Thoracic aorta (tissue), 2 donors: Measurements from ENCODE around the gene FAM131B. TPM values are rescaled to one million over a fixed set of nuclear protein-coding genes. Genes with fewer than 3 reads are reported as not detected.

Experiments used
- ATAC-seq: fragments of 150-250 bp; one replicate; pipeline ENCODE4 v1.8.0; 2017; ENCODE audit warnings: low read depth; ENCODE audit not compliant: insufficient number of reproducible peaks, low FRiP score
- DNase-seq: peaks from one replicate; pipeline ENCODE4 v3.0.0-alpha.2; 2020; ENCODE audit warnings: low spot score
- H3K27ac ChIP-seq, 2 donors: fragments of 200-600 bp; sonication (generic); 1 replicate in 1 of 2; 2 replicates in 1 of 2; pipeline ENCODE4 v1.5.1; 2016; ENCODE audit warnings: mild to moderate bottlenecking in 2 of 2, moderate library complexity in 2 of 2
- H3K27me3 ChIP-seq: fragments of 200-600 bp; sonication (generic); replicated peaks from 2 replicates; pipeline ENCODE4 v1.6.0; 2016; ENCODE audit warnings: mild to moderate bottlenecking; ENCODE audit not compliant: insufficient read depth
- H3K36me3 ChIP-seq: fragments of 200-600 bp; sonication (generic); one replicate; pipeline ENCODE4 v1.5.1; 2016
- H3K4me1 ChIP-seq, 2 donors: fragments of 200-600 bp; sonication (generic); 1 replicate in 1 of 2; 2 replicates in 1 of 2; pipeline versions ENCODE4 v1.5.1 to v1.6.0; 2016; ENCODE audit warnings: low read depth in 2 of 2, mild to moderate bottlenecking in 1 of 2; ENCODE audit not compliant: control insufficient read depth in 1 of 2
- H3K4me3 ChIP-seq: fragments of 200-600 bp; sonication (generic); 2 replicates; pipeline ENCODE4 v1.5.1; 2016; ENCODE audit warnings: mild to moderate bottlenecking
- H3K9me3 ChIP-seq: fragments of 200-600 bp; sonication (generic); 2 replicates; pipeline ENCODE4 v1.5.1; 2016
- CTCF ChIP-seq: fragments of 200-600 bp; sonication (generic); IDR thresholded peaks from one replicate; pipeline ENCODE4 v1.5.1; 2019; ENCODE audit warnings: antibody characterized with exemption
- total RNA-seq, 2 donors: library from RNA; depleted of rRNA; stranded (reverse); fragments of >200 nt; gene quantifications; one replicate each; pipeline versions ENCODE4 v1.1.0 to v1.2.3, GENCODE V29; 2016

The FAM131B gene
- total RNA-seq, 2 donors from 2014 or later: 2.3 to 3.3 TPM

- Histone ChIP-seq H3K36me3 (peaks cover 25% of the 10 kb centered on the region), H3K9me3 (no peaks in the 10 kb centered on the region), H3K4me3 (peak overlapping the region; percentile 100), H3K27ac (peak overlapping the region; percentile 85 to 100), H3K4me1 (peaks cover 49 to 97% of the 10 kb centered on the region in 2 donors), H3K27me3 (no peaks in the 10 kb centered on the region)
- ATAC-seq (no peak), DNase-seq (no peak)
- no peak for TF ChIP-seq CTCF
These were observed 24.9 kb upstream of the FAM131B start for GRCh38 chr7:143387156-143387975.

GRCh38 chr7:143385891-143386781 is 23.6 kb upstream of the FAM131B start:
- TF ChIP-seq CTCF: no peak
- Histone ChIP-seq H3K4me1 (peaks cover 45 to 87% of the 10 kb centered on the region in 2 donors), H3K36me3 (peaks cover 25% of the 10 kb centered on the region), H3K9me3 (no peaks in the 10 kb centered on the region), H3K27me3 (no peaks in the 10 kb centered on the region), H3K27ac (peak overlapping the region; percentile 85 to 100), H3K4me3 (peak overlapping the region; percentile 100)
- ATAC-seq: no peak
- DNase-seq: no peak

GRCh38 chr7:143384661-143385631 is 22.4 kb upstream of the FAM131B start:
- no peak for DNase-seq
- ATAC-seq: no peak
- no peak for TF ChIP-seq CTCF
- no peaks in the 10 kb centered on the region for H3K9me3 ChIP-seq
- H3K36me3 ChIP-seq: peaks cover 16% of the 10 kb centered on the region
- peak overlapping the region; percentile 100 for H3K4me3 ChIP-seq
- peak overlapping the region; percentile 100 for H3K27ac ChIP-seq
- H3K27me3 ChIP-seq: no peaks in the 10 kb centered on the region
- peaks cover 38 to 75% of the 10 kb centered on the region in 2 donors for H3K4me1 ChIP-seq

GRCh38 chr7:143384148-143384547 is 21.6 kb upstream of the FAM131B start:
- ATAC-seq (no peak), DNase-seq (no peak)
- TF ChIP-seq CTCF: no peak
- H3K36me3 ChIP-seq: peaks cover 9% of the 10 kb centered on the region
- peak overlapping the region; percentile 100 for H3K4me3 ChIP-seq
- H3K27me3 ChIP-seq: no peaks in the 10 kb centered on the region
- peak overlapping the region; percentile 100 for H3K27ac ChIP-seq
- no peaks in the 10 kb centered on the region for H3K9me3 ChIP-seq
- H3K4me1 ChIP-seq: peaks cover 42 to 75% of the 10 kb centered on the region in 2 donors
